Skeletal muscle tissue (tissue), 4 donors: Measurements from ENCODE around the gene NSUN7. TPM values are rescaled to one million over a fixed set of nuclear protein-coding genes. Genes with fewer than 3 reads are reported as not detected.

Experiments
- H3K27ac ChIP-seq: one replicate; pipeline ENCODE4 v1.7.0; 2013; ENCODE audit warnings: mild to moderate bottlenecking, low read depth, low read length, inconsistent platforms
- H3K27me3 ChIP-seq, 3 donors: one replicate each; pipeline ENCODE4 v1.7.0; 2013; ENCODE audit warnings: low read length in 3 of 3; ENCODE audit not compliant: control insufficient read depth in 3 of 3, insufficient read depth in 3 of 3
- H3K36me3 ChIP-seq, 3 donors: one replicate each; pipeline ENCODE4 v1.7.0; 2013; ENCODE audit warnings: low read length in 3 of 3; ENCODE audit not compliant: control insufficient read depth in 3 of 3, insufficient read depth in 3 of 3
- H3K4me1 ChIP-seq, 3 donors: one replicate each; pipeline ENCODE4 v1.7.0; 2013; ENCODE audit warnings: low read length in 3 of 3, mild to moderate bottlenecking in 3 of 3; ENCODE audit not compliant: control insufficient read depth in 3 of 3, insufficient read depth in 3 of 3
- H3K4me3 ChIP-seq, 3 donors: one replicate each; pipeline ENCODE4 v1.7.0; 2013; ENCODE audit warnings: low read length in 3 of 3
- H3K9ac ChIP-seq, 3 donors: one replicate each; pipeline ENCODE4 v1.7.0; 2013; ENCODE audit warnings: low read length in 3 of 3, mild to moderate bottlenecking in 3 of 3, moderate library complexity in 2 of 3, low read depth in 1 of 3
- H3K9me3 ChIP-seq, 3 donors: one replicate each; pipeline ENCODE4 v1.7.0; 2013; ENCODE audit warnings: low read length in 3 of 3; ENCODE audit not compliant: control insufficient read depth in 3 of 3
- total RNA-seq: library from RNA; depleted of rRNA; stranded (reverse); fragments of >200 nt; gene quantifications from one replicate; pipeline ENCODE4 v1.2.3, GENCODE V29; 2014
- donor health status: Osteomylitis.

The NSUN7 gene
- total RNA-seq, 1 donor from 2014 or later, result 2.6 TPM

DNA sequence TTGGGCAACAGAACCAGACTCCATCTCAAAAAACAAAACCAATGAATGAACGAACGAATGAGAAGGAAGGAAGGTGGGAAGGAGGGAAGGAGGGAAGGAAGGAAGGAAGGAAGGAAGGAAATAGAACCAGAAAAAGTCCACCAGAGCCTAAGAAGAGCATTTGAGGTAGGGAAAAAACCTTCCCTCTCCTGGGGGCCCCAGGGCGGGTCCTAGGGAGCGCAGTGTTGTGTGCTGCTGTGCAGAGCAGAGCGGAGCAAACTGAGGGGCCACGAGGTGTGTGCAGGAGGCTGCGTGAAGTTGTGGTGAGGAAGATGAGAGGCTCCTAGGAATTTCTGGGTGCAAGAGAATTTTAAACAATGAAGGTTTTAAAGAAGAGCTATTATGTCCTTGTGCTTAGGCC, 16.0 kb upstream of the NSUN7 start:
- no peak overlapping the region for H3K27ac ChIP-seq
- no peak overlapping the region for H3K9ac ChIP-seq
- H3K27me3 ChIP-seq, result peaks cover 0 to 4% (median 0%) of the 10 kb centered on the region in 3 donors
- no peaks in the 10 kb centered on the region for H3K9me3 ChIP-seq
- H3K36me3 ChIP-seq, result no peaks in the 10 kb centered on the region
- no peak overlapping the region for H3K4me3 ChIP-seq
- H3K4me1 ChIP-seq, result peaks cover 3 to 4% (median 4%) of the 10 kb centered on the region in 3 donors

DNA sequence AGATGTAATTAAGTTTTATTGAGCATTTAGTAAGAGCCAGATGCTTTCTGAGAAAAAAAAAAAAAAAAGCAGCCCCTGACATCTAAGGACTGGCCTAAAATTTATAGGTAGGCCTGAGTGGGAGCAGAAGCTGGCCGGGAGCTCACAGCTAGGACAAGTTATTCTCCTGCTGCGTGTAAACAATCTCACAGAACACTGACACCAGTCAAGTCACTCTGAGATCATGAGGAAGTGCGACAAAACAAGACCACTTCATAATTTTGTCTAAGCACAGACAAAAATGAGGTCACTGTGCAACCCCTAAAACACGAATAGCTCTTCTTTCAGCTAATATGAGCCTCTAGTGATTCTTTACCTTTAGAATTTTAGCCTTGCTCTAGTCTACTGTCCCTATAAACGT, 15.3 kb upstream of the NSUN7 start:
- Histone ChIP-seq H3K9me3 (no peaks in the 10 kb centered on the region), H3K4me1 (peaks cover 3 to 4% (median 4%) of the 10 kb centered on the region in 3 donors), H3K27ac (no peak overlapping the region), H3K4me3 (no peak overlapping the region), H3K36me3 (no peaks in the 10 kb centered on the region), H3K9ac (no peak overlapping the region), H3K27me3 (peaks cover 0 to 4% (median 0%) of the 10 kb centered on the region in 3 donors)

DNA sequence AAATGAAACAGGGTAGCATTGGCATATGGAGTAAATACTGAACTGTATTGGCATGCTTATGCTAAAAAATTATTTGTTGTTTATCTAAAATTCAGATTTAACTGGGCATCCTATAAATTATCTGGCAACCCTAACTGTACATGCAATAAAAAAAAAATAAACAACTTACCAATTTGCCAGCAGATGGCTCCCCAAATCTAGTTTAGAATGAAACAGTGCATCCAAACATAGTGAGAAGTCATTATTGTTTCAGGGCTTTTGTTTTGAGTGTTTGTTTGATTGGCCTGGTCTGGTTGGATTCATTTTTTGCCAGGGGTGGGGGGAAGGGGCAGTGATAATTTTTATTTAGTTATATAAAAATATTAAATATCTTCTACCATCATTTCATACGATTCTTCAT, 12.8 kb upstream of the NSUN7 start:
- H3K36me3 ChIP-seq, result no peaks in the 10 kb centered on the region
- H3K27me3 ChIP-seq, result peaks cover 0 to 4% (median 0%) of the 10 kb centered on the region in 3 donors
- H3K4me3 ChIP-seq, result no peak overlapping the region
- no peak overlapping the region for H3K9ac ChIP-seq
- H3K4me1 ChIP-seq, result peaks cover 0 to under 1% (median under 1%) of the 10 kb centered on the region in 3 donors
- no peak overlapping the region for H3K27ac ChIP-seq
- no peaks in the 10 kb centered on the region for H3K9me3 ChIP-seq

DNA sequence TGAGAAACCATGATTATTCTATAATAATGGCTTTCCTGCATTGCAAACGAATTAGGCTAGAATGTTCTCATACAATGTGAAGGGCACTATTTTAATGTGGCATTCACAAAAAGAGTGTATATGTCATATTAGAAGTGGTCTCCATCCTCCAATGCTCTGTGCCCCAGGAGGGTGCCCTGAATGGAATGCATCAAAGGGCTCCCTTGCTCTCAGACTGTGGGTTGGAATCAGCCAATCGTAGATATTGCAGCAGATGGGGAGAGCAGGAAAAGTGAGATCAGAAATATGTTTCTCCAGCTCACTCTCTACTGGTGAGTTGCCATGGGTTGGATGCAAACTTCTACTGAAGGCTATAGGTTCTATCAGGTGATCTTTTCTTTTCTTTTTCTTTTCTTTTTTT, 11.9 kb upstream of the NSUN7 start:
- no peaks in the 10 kb centered on the region for H3K9me3 ChIP-seq
- H3K27ac ChIP-seq, result no peak overlapping the region
- no peaks in the 10 kb centered on the region for H3K4me1 ChIP-seq
- H3K36me3 ChIP-seq, result no peaks in the 10 kb centered on the region
- no peak overlapping the region for H3K4me3 ChIP-seq
- peaks cover 0 to 4% (median 0%) of the 10 kb centered on the region in 3 donors for H3K27me3 ChIP-seq
- no peak overlapping the region for H3K9ac ChIP-seq

DNA sequence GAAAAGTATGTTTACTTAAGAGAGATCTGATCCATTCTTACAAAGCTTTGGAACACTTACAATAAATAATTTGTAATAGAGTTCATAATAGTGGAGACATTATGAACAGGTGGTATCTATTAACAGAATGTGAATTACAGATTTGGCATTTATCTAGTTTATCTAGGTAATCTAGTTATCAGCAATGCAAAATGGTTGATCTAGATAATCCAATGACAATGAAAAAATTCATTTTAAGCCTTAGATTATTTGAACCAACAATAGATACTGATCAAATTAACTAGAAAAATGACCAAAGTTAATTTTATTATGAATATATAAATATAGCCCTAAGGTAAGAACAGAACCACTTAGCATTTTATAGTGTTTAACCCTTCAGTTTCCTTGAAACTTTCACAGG, 10.4 kb upstream of the NSUN7 start:
- Histone ChIP-seq H3K27me3 (peaks cover 0 to 4% (median 0%) of the 10 kb centered on the region in 3 donors), H3K9ac (no peak overlapping the region), H3K36me3 (no peaks in the 10 kb centered on the region), H3K4me1 (no peaks in the 10 kb centered on the region), H3K27ac (no peak overlapping the region), H3K9me3 (no peaks in the 10 kb centered on the region), H3K4me3 (no peak overlapping the region)

DNA sequence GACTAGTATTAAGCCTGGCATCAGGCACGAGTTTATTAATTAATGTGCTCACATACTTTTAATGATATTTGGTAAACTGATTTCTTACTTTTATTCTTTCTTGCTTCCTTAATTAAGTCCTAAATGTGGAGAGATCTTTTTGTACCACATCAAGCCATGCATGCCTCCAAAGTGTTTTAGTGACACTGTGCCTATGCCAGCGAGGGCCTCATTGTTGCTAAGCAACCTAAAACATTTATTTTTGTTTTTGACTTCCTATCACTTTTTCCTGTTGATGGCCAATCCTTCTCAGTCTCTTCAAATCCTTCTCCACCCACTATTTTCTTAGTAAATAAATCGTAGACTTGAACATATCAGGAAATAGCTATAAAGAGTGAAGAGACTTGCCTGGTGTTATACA, 5.5 kb upstream of the NSUN7 start:
- H3K36me3 ChIP-seq, result no peaks in the 10 kb centered on the region
- H3K4me1 ChIP-seq, result no peaks in the 10 kb centered on the region
- peaks cover 0 to 4% (median 0%) of the 10 kb centered on the region in 3 donors for H3K27me3 ChIP-seq
- no peak overlapping the region for H3K27ac ChIP-seq
- H3K4me3 ChIP-seq, result no peak overlapping the region
- H3K9me3 ChIP-seq, result no peaks in the 10 kb centered on the region
- H3K9ac ChIP-seq, result no peak overlapping the region

DNA sequence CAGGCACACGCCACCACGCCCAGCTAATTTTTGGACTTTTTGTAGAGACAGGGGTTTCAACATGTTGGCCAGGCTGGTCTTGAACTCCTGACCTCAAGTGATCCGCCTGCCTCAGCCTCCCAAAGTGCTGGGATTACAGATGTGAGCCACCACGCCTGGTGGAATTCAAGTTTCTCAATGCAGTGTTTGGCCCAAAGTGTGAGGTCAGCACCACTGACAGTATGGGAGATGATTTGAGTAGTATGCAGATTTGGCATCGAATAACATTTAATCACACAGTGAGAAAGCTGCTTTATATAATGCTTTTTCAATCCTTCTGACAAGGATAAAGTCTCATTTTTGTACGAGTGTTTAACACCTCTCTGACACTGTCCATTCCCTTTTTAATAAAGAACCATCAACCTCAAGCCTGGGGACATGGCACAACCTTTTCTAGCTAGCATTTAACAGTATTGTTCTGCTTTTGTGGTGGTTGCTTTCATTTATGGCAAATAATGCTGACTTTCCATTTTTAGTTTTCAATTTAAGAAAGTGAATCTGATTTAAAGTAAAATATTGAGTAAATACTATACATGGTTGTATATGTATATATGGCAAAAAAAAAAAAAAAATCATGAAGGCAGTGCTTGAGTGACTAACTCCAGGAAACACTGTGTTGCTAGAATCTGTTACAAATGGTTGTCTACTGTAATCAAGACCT, 4.3 kb upstream of the NSUN7 start:
- no peak overlapping the region for H3K27ac ChIP-seq
- H3K9me3 ChIP-seq, result no peaks in the 10 kb centered on the region
- H3K9ac ChIP-seq, result no peak overlapping the region
- H3K36me3 ChIP-seq, result no peaks in the 10 kb centered on the region
- peaks cover 6 to 10% (median 9%) of the 10 kb centered on the region in 3 donors for H3K27me3 ChIP-seq
- H3K4me3 ChIP-seq, result no peak overlapping the region
- peaks cover under 1 to 7% (median 2%) of the 10 kb centered on the region in 3 donors for H3K4me1 ChIP-seq

DNA sequence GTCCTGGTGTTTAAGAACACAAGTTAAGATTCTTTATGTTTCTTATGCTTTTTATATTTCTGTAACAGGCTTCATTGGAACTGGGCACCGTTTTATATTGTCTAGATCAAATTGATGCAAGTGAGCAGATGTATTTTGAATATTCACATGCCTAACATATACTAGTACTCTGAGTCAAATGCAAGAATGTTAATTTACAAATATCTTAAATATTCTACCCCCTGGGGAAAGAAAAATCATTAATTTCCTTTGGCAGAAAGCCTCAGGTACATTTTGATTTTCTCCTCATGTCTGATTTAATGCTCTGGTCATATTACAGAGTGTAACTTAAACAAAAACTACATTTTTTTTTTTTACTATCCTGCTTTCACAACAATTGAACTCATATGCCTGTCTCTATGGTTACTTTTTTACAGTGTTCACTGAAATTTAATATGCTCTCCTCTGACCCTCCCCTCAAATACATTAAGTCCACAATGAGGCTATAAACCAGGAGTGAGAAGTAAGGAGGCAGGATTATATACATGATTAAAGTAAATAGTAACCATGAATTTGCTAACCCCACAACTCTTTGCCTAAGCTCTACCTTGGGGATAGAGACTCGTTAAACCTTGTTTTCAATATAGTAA, 2.4 kb upstream of the NSUN7 start:
- Histone ChIP-seq H3K9me3 (no peaks in the 10 kb centered on the region), H3K36me3 (no peaks in the 10 kb centered on the region), H3K27me3 (peaks cover 13 to 17% (median 15%) of the 10 kb centered on the region in 3 donors), H3K4me3 (no peak overlapping the region), H3K4me1 (peaks cover 2 to 10% (median 6%) of the 10 kb centered on the region in 3 donors), H3K9ac (no peak overlapping the region), H3K27ac (no peak overlapping the region)

DNA sequence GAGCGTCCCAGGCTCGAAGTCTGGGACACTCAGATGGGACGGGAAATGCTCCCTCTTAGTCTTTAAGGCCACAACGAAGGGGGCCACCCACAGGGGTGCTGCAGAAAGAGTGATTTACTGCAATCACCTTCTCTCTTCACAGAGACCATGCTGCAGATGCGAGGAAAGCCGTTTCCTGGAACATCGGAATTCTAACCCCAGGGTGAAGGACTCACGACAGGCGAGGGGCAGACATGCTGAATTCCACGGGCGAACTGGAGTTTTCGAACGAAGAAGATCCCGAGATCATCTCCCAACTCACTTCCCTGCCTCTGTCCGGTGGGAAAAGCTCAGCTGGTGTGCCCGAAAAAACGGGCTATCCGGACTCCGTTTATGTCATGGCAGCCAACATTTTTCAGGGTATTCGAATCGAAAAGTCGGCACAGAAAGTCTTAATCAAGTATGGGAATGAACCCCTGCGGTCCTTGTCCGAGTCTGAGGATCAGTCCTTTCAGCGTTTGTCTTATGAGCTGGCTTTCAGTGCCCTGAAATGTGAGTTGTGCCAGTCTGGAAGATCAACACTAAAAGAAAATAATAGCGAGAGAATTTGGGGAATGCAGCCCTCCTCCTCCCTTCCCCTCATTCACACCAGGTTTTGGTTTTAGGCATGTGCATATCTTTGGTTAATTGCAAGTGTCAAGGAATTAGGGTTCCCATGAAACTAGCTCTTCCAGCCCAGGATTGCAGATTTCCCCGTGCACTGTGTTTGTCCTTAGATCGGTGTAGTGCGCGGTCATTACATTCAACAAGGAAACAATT, 905 bp downstream of the NSUN7 start:
- Histone ChIP-seq H3K27me3 (peaks cover 13 to 17% (median 15%) of the 10 kb centered on the region in 3 donors), H3K36me3 (no peaks in the 10 kb centered on the region), H3K27ac (no peak overlapping the region), H3K9ac (peak overlapping the region in 1 of 3 donors; percentile 35), H3K4me3 (peak overlapping the region; percentile 39 to 65 (median 47)), H3K4me1 (peaks cover 2 to 10% (median 6%) of the 10 kb centered on the region in 3 donors), H3K9me3 (no peaks in the 10 kb centered on the region)
